ENCODE data around the gene MORC2. TPM values are rescaled to one million over a fixed set of nuclear protein-coding genes. Genes with fewer than 3 reads are reported as not detected.

MORC2 gene
- total RNA-seq, 1 experiment from 2014 or later, result 25.4 TPM

- ChIA-PET CTCF (no interaction called here), POLR2A (no interaction called here), RAD21 (ENCODE audit: low non-redundant PET in 1 of 2, low total read pairs in 2 of 2, uncharacterized antibody in 2 of 2, unreplicated experiment in 2 of 2) (no interaction called here)
- DNase-seq (ENCODE audit: low read depth, low spot score) (no peak), ATAC-seq (peak; percentile 35)
- Histone ChIP-seq H2AFZ (ENCODE audit: low read depth, low read length, poor library complexity, severe bottlenecking) (no peak overlapping the region), H3K9ac (ENCODE audit: low read length) (no peak overlapping the region), H3K79me2 (ENCODE audit: insufficient read depth, low read length) (no peaks in the 10 kb centered on the region), H3K4me2 (ENCODE audit: low read length) (0 out of 2 replicates have a peak overlapping the region, but pooled peaks have one; percentile 4), H3K27me3 (ENCODE audit: insufficient read depth, low read length) (no peaks in the 10 kb centered on the region), H3K9me3 (ENCODE audit: control insufficient read depth in 1 of 2, insufficient read depth in 1 of 2, low read depth in 1 of 2, low read length in 2 of 2) (no peaks in the 10 kb centered on the region), H3K4me1 (ENCODE audit: control insufficient read depth in 1 of 2, insufficient read depth in 2 of 2, low read length in 2 of 2) (peaks cover 9 to 16% of the 10 kb centered on the region in 2 experiments), H3K4me3 (replicated peaks in 1 of 2; ENCODE audit: low read depth in 1 of 2, low read length in 2 of 2) (no peak overlapping the region), H3K9me2 (ENCODE audit: insufficient read depth) (no peaks in the 10 kb centered on the region), H3K27ac (ENCODE audit: low read depth, low read length) (no peak overlapping the region; the same call in 1 of the 2 replicates), H3K36me3 (ENCODE audit: control insufficient read depth in 1 of 2, insufficient read depth in 2 of 2, low read length in 2 of 2) (no peaks in the 10 kb centered on the region), H4K20me1 (ENCODE audit: insufficient read depth) (no peaks in the 10 kb centered on the region)
- no TSS peak for BruUV-seq (replicated peaks)
- TF ChIP-seq EZH2phosphoT487 (IDR thresholded peaks at IDR 0.05; ENCODE audit: borderline replicate concordance) (no peak), EGR1 (IDR thresholded peaks at IDR 0.05; ENCODE audit: low read depth) (no peak), ZNF274 (IDR thresholded peaks at IDR 0.05; ENCODE audit: low read depth, low read length) (no peak), CBX3 (IDR thresholded peaks at IDR 0.05; ENCODE audit: low read depth) (no peak), EZH2 (IDR thresholded peaks at IDR 0.05) (no peak), ATF3 (IDR thresholded peaks at IDR 0.05) (no peak), POLR2AphosphoS5 (IDR thresholded peaks at IDR 0.05; ENCODE audit: low read depth, low read length) (no peak), CEBPB (IDR thresholded peaks at IDR 0.05; ENCODE audit: low read depth) (no peak), CTCF (IDR thresholded peaks at IDR 0.05 in 2 of 3, conservative IDR thresholded peaks at IDR 0.05 in 1 of 3; ENCODE audit: borderline replicate concordance in 1 of 3, insufficient read depth in 1 of 3, low read depth in 2 of 3, low read length in 2 of 3) (no peak)
- intact Hi-C loops (cut with micrococcal nuclease), result no loop called here
Observed at GRCh38 chr22:30881361-30882183, 87.0 kb downstream of the MORC2 start.
